GM10266 (cell line): Measurements from ENCODE around the gene CMC1.
"Not testable (repeated sequence)": the region's sequence is repeated elsewhere in the genome, so short reads cannot be mapped to it uniquely, and the experiment has no call there.

Source experiments
- DNase-seq: peaks from one replicate; pipeline ENCODE4 v3.0.0; 2012; ENCODE audit errors: extremely low spot score
- TF ChIP-seq, protein P1 (sequence below): IDR thresholded peaks from 2 replicates; pipeline ENCODE4 v1.5.1; 2012; ENCODE audit warnings: mild to moderate bottlenecking, low read depth; ENCODE audit not compliant: control insufficient read depth, insufficient read depth; ENCODE audit errors: missing control alignments

CMC1 gene

DNA sequence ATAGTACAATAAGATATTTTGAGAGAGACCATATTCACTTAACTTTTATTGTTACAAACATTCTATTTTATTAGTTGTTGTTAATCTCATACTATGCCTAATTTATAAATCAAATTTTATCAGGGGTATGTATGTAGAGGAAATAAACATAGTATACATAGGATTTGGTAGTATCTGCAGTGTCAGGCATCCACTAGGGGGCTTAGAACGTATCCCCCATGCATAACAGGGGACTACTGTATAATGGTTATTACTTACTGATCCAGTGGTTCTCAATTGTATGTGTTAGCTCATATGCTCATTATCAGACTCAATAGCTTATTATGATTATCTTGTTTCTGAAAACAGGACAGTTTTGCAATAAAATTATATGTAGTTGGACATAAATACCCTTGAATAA is 27.6 kb downstream of the CMC1 start:
- DNase-seq = no peak

GRCh38 chr3:28269884-28270283 is 28.5 kb downstream of the CMC1 start:
- DNase-seq = not testable (repeated sequence)

More for the DNA sequence above, 27.6 kb downstream of the CMC1 start:
- TF ChIP-seq, protein P1, sequence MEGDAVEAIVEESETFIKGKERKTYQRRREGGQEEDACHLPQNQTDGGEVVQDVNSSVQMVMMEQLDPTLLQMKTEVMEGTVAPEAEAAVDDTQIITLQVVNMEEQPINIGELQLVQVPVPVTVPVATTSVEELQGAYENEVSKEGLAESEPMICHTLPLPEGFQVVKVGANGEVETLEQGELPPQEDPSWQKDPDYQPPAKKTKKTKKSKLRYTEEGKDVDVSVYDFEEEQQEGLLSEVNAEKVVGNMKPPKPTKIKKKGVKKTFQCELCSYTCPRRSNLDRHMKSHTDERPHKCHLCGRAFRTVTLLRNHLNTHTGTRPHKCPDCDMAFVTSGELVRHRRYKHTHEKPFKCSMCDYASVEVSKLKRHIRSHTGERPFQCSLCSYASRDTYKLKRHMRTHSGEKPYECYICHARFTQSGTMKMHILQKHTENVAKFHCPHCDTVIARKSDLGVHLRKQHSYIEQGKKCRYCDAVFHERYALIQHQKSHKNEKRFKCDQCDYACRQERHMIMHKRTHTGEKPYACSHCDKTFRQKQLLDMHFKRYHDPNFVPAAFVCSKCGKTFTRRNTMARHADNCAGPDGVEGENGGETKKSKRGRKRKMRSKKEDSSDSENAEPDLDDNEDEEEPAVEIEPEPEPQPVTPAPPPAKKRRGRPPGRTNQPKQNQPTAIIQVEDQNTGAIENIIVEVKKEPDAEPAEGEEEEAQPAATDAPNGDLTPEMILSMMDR = no peak

DNA sequence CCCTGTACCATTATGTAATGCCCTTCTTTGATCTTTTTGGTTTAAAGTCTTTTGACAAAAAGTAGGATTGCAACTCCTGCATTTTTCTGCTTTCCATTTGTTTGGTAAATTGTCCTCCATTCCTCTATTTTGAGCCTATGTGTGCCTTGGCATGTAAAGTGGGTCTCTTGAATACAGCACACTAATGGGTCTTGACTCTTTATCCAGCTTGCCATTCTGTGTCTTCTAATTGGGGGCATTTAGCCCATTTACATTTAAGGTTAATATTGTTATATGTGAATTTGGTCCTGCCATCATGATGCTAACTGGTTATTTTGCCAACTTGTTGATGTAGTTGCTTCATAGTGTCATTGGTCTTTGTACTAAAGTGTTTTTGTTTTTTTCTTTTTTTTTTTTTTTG is 32.4 kb downstream of the CMC1 start:
- no peak for DNase-seq
- TF ChIP-seq, protein P1 = no peak

GRCh38 chr3:28278918-28279317 is 37.5 kb downstream of the CMC1 start:
- DNase-seq = no peak
- TF ChIP-seq, protein P1 = no peak

DNA sequence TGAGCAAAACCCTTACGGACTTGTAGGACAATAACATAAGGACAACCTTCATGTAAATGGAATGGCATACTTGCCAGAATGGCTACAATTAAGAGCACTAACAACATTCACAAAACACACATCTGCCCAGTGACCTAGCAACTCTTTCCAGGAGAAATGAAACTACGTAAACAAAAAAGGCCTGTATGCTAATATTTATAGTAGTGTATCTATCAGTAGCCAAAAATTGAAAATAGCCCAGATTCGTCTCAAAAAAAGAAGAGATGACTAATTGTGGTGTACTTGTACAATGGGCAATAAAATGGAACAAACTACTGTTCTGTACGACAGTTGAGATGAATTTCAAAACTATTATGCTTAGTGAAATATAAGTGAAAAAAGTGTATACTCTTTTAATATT is 38.4 kb downstream of the CMC1 start:
- TF ChIP-seq, protein P1 = no peak
- no peak for DNase-seq

DNA sequence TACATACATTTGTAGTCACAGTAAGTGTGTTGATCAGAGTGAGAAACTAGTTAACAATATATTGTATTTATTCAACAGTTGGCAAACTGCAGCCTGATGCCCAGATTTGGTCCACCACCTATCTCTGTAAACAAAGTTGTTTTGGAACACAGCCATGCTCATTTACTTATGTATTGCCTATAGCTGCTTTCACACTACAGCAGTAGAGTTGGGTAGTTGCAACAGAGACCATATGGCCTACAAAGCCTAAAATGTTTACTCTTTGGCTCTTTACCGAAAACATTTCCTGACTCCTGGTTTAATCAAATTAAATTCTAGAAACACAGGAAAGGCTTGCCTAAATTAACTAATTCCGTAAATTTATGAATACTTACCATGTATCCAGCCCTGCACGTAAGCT is 39.4 kb downstream of the CMC1 start:
- DNase-seq = no peak
- TF ChIP-seq, protein P1 = no peak

DNA sequence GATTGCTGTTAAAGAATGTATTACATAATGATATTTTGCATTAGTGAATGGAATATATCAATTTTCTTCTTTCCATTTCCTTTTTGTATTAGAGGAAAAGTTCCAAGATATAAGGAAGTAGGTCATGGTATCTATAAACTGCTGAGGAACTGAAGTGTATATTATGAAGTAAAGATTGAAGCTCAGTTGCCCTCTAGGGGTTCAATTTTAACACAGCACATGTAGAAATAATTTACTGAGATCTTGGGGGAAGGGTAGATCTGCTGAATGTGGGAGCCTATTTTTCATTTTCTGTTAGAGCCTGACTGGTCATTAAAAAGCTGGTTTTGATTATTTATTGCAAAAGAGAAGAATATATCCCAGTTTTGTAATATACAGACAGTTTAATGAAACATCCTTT is 45.2 kb downstream of the CMC1 start:
- TF ChIP-seq, protein P1 = peak; percentile 54
- DNase-seq = peak; percentile 12

- TF ChIP-seq, protein P1 = no peak
- DNase-seq = no peak
Measured at GRCh38 chr3:28287046-28287445, 45.6 kb downstream of the CMC1 start.
